Skeletal muscle satellite cell (primary cell): ENCODE measurements around the gene SDK1.

Experiments used
- H3K27me3 ChIP-seq: 2 replicates; pipeline ENCODE4 v1.7.0; 2013; ENCODE audit warnings: low read length; ENCODE audit not compliant: control insufficient read depth, insufficient read depth
- H3K36me3 ChIP-seq: 2 replicates; pipeline ENCODE4 v1.7.0; 2013; ENCODE audit warnings: mild to moderate bottlenecking, control low read depth, low read length; ENCODE audit not compliant: insufficient read depth
- H3K4me1 ChIP-seq: 2 replicates; pipeline ENCODE4 v1.7.0; 2013; ENCODE audit warnings: low read length; ENCODE audit not compliant: control insufficient read depth, insufficient read depth
- H3K4me2 ChIP-seq: 2 replicates; pipeline ENCODE4 v1.7.0; 2013; ENCODE audit warnings: mild to moderate bottlenecking, low read length
- H3K4me3 ChIP-seq: 2 replicates; pipeline ENCODE4 v1.7.0; 2013; ENCODE audit warnings: low read length
- H3K9ac ChIP-seq: 2 replicates; pipeline ENCODE4 v1.7.0; 2013; ENCODE audit warnings: mild to moderate bottlenecking, low read depth, low read length, moderate library complexity
- H3K9me3 ChIP-seq: replicated peaks from 2 replicates; pipeline ENCODE4 v1.7.0; 2013; ENCODE audit warnings: mild to moderate bottlenecking, control low read depth, low read length

SDK1 gene

DNA sequence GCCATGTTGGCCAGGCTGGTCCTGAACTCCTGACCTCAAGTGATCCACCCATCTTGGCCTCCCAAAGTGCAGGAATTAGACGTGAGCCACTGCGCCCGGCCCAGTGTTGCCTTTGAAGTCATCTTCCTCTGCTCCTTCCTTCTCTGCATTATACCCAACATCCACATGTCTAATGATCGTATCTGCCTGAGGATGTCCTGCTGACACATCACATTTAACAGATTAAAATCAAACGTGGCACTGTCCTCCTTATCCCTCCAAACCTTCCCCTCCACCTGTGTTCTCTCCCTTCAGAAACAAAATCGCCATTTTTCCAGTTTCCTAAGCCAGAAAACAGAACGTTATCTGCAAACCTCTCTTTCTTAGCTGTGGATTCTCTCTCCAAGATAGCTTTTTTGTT is 8.4 kb upstream of the SDK1 start:
- Histone ChIP-seq H3K4me2 (no peak overlapping the region), H3K4me1 (no peaks in the 10 kb centered on the region), H3K9ac (no peak overlapping the region), H3K27me3 (peaks cover 22% of the 10 kb centered on the region), H3K4me3 (no peak overlapping the region), H3K36me3 (no peaks in the 10 kb centered on the region), H3K9me3 (no peaks in the 10 kb centered on the region)

DNA sequence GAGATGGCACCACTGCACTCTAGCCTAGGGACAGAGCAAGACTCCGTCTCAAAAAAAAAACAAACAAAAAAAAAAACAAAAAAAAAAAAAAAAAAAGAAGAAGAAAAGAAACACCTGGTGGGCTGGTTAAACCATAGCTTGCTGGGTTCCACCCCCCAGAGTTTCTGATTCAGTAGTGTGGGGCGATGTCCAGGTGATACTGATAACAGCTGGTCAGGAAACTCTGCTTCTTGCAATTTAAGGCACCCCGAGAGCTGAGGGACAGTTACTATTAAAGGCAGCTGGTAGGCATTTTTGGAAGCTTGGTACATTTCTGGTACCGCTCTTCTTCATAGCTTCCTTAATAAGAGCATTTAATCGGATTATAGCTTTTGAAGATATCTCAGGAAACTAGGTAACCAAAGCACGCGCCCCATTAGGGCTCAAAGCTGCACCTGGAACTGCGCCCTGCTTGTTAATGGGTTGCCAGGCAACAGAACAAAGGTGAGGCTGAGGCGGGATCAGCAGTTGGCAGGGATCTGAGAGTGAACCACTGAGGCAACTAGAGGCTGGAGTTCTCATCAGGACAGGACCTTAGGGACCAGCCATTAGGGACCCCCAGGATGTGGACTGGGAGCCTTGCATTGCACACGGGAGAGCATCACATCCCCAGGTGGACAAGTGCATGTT is 6.5 kb upstream of the SDK1 start:
- no peak overlapping the region for H3K4me3 ChIP-seq
- H3K4me2 ChIP-seq: no peak overlapping the region
- no peaks in the 10 kb centered on the region for H3K4me1 ChIP-seq
- no peaks in the 10 kb centered on the region for H3K36me3 ChIP-seq
- H3K27me3 ChIP-seq: peaks cover 24% of the 10 kb centered on the region
- H3K9ac ChIP-seq: no peak overlapping the region
- no peaks in the 10 kb centered on the region for H3K9me3 ChIP-seq

DNA sequence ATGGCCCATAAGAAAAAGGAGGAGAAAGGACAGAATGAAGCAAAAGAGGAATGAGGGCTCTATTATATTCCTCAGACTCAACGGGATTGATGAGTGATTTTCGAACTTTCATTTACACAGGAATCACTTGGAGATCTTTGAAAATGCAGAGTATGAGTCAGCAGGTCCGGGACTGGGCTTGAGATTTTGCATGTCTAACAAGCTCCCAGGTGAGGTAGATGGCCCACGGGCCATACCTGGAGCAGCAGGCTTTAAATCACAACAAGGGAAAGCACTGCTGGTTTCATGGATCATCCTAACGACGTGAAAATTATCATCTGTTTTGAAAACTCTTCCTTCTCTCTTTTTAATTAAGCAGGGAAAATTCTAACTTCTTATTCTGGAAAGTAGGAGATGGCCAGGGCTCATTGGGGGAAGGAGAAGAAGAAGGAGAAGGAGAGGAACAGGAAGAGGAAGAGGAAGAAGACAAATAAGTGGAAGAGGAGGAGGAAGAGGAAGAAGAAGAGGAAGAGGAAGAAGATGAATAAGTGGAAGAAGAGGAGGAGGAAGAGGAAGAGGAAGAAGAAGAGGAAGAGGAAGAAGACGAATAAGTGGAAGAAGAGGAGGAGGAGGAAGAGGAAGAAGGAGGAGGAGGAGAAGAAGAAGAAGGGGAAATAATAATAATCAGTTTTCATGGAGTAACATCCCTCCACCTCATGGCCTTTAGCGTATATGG is 3.8 kb upstream of the SDK1 start:
- Histone ChIP-seq H3K4me1 (peaks cover 13% of the 10 kb centered on the region), H3K4me2 (no peak overlapping the region), H3K27me3 (peaks cover 30% of the 10 kb centered on the region), H3K9ac (no peak overlapping the region), H3K36me3 (no peaks in the 10 kb centered on the region), H3K4me3 (no peak overlapping the region), H3K9me3 (no peaks in the 10 kb centered on the region)

DNA sequence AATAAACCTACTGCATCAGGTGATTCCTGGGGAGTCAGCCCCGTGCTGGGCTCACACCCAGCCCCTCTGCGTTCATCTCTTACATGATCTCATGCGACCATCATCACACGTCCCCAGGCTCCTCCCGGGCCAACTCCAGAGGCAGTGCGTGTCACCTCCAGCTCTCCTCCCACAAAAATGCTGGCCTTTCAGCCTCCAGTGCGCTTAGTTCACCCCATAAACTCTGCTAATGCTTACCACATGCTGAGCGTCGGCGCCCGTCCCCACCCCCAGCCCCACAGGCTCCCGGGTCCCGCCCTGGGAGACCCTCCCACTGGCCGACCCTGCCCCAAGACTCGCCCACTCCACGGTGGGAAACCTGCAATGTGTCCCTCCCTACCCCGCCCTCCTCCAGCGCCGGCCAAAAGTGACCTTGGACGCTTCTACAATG is 816 bp upstream of the SDK1 start:
- peaks cover 13% of the 10 kb centered on the region for H3K4me1 ChIP-seq
- H3K4me3 ChIP-seq: peak overlapping the region; percentile 81
- H3K36me3 ChIP-seq: no peaks in the 10 kb centered on the region
- peak overlapping the region; percentile 100 for H3K4me2 ChIP-seq
- H3K27me3 ChIP-seq: peaks cover 9% of the 10 kb centered on the region
- H3K9me3 ChIP-seq: no peaks in the 10 kb centered on the region
- peak overlapping the region; percentile 50 for H3K9ac ChIP-seq

DNA sequence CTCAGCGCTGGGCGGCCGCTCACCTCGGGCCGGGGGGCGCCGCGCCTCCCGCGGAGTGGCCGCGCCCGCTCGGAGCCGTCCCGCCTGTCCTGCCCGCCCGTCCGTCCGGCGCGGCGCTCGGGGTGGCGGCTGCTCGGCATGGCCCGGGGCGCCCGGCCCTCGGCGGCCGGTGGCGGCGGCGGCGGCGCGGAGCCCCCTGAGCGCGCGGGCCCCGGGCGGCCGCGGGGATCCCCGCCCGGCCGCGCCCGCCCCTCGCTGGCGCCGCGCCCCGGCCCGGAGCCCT is 338 bp downstream of the SDK1 start:
- Histone ChIP-seq H3K9me3 (no peaks in the 10 kb centered on the region), H3K4me2 (peak overlapping the region; percentile 95), H3K4me1 (peaks cover 13% of the 10 kb centered on the region), H3K27me3 (peaks cover 9% of the 10 kb centered on the region), H3K4me3 (peak overlapping the region; percentile 81), H3K36me3 (no peaks in the 10 kb centered on the region), H3K9ac (peak overlapping the region; percentile 58)

DNA sequence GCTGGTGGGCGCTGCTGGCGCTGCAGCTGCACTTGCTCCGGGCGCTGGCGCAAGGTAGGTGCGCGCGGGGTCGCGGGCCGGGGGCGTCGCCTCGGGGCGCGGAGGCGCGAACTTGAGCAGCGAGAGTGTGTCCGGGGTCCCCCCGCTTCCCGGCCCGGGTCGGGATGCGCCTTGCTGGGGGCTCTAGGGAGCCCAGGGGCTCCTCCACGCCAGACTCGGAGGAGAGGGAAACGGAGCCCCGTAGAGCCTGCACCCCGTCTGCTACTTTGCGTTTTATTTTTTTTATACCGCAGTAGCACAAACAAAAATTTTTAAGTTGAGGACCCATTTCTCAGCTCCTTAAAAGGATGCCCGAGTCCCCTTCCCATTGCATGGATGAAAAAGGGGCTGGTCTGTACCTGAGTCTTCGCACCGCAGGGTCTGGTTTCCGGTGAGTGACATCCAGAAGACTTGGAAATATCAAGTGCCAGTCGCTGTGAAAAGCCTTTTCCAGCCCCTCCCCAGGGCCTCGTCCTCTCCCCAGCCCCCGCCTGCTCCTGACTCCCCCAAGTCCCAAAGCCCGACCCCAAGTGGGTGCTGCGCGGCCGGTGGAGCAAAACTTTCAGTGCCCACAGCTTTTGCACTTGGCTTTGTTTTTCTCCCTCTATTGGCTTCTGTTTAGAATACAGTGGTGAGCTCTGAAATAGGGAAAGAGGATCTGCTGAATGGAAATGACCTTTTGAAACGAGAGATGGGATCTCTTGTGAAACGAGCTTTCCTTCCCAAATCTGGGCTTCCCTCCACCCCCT is 973 bp downstream of the SDK1 start:
- Histone ChIP-seq H3K4me3 (peak overlapping the region; percentile 71), H3K4me1 (peaks cover 13% of the 10 kb centered on the region), H3K36me3 (no peaks in the 10 kb centered on the region), H3K9me3 (no peaks in the 10 kb centered on the region), H3K9ac (peak overlapping the region; percentile 34), H3K4me2 (peak overlapping the region; percentile 95), H3K27me3 (peaks cover 9% of the 10 kb centered on the region)

DNA sequence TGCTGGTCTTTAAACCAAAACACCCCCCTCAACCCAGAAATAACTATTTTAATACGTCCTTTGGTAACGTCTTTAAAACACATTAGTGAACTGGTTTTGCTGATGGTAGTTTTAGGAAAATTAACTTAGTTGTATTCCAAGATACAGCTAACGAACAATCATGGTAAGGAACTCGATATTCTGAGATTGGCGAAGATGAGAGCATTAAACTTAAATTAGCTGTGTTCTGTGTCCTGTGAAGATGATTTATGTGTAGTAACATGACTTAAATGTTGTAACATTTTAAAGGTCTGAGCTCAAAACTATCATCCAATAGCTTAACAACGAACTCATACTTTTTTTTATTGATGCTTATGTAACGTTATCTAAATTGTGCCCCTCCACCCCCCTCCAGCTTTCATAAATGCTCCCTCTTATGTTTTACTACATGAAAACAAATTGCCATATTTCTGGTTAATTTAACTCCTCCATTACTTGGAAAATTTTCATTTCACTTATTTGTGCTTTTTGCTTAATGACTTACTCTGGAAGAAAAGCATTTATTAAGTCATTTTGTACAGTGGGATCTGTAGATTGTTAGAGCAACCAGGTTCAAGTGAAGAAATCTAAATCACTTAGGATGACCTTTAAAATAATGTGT is 1.7 kb downstream of the SDK1 start:
- no peak overlapping the region for H3K4me3 ChIP-seq

DNA sequence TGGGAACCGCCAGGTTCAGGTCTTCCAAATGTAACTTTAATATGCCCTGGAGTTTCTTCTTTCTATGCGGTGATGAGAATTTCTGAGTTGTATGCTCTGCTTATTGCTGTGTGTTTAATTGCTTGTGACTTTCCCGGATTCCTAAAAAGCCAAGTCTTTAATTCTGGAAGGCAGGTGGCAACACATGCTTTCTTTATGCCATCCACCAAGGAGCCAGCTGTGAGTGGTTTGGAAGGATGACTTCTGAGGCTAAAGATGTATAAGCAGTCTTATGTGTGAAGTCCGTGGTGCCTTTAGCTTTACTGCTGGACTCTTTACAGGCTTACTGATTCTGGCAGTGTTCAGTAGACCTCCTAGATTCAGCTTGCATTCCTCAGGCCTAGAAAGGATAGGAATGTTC is 3.1 kb downstream of the SDK1 start:
- peaks cover 13% of the 10 kb centered on the region for H3K4me1 ChIP-seq
- H3K4me2 ChIP-seq: no peak overlapping the region
- peaks cover 5% of the 10 kb centered on the region for H3K27me3 ChIP-seq
- H3K36me3 ChIP-seq: no peaks in the 10 kb centered on the region
- H3K9me3 ChIP-seq: no peaks in the 10 kb centered on the region
- no peak overlapping the region for H3K9ac ChIP-seq
- H3K4me3 ChIP-seq: no peak overlapping the region

More for the DNA sequence above, 1.7 kb downstream of the SDK1 start:
- H3K9me3 ChIP-seq: no peaks in the 10 kb centered on the region
- peaks cover 7% of the 10 kb centered on the region for H3K27me3 ChIP-seq
- H3K36me3 ChIP-seq: no peaks in the 10 kb centered on the region
- H3K4me2 ChIP-seq: peak overlapping the region; percentile 95
- no peak overlapping the region for H3K9ac ChIP-seq
- H3K4me1 ChIP-seq: peaks cover 13% of the 10 kb centered on the region

DNA sequence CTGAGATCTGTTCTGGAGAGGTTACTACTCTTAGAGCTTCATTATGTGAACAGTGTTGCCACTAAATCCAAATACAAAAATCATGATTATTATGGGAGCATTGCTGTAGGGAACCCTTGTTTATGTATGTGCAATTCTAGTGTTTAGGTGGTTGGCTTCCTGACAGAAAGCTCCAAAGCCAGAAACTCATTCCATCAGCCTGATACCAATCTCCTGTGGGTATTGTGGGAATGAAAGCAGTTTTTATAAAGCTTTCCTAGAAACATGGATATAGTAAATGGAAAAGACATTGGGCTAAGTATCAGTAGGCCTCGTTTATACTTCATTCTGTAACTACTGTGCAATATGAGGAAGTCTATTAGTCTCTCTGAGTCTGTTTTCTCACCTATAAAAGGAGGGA is 6.4 kb downstream of the SDK1 start:
- Histone ChIP-seq H3K4me3 (no peak overlapping the region), H3K9ac (no peak overlapping the region), H3K4me1 (peaks cover 4% of the 10 kb centered on the region), H3K36me3 (no peaks in the 10 kb centered on the region), H3K9me3 (no peaks in the 10 kb centered on the region), H3K27me3 (no peaks in the 10 kb centered on the region), H3K4me2 (no peak overlapping the region)

DNA sequence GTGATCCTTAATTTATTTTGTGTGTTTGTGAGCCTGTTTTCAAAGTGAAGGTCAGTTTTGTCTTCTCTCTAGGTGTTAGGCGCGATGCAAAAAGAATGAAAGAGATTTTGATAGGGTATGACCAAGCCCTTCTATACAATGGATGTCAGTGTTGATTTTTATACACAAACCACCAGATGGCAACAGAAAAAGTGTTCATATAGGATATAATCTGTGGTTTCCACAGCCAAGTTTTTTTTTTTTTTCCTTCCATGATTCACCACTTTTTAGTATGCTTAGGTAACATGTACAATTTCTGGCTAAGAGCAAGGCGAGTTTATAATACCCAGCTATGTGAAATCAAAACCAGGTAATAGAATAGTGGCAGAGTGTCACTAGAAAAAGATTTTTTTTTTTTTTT is 8.1 kb downstream of the SDK1 start:
- Histone ChIP-seq H3K4me1 (peaks cover 4% of the 10 kb centered on the region), H3K9ac (no peak overlapping the region), H3K27me3 (no peaks in the 10 kb centered on the region), H3K4me2 (no peak overlapping the region), H3K36me3 (no peaks in the 10 kb centered on the region), H3K9me3 (no peaks in the 10 kb centered on the region), H3K4me3 (no peak overlapping the region)

DNA sequence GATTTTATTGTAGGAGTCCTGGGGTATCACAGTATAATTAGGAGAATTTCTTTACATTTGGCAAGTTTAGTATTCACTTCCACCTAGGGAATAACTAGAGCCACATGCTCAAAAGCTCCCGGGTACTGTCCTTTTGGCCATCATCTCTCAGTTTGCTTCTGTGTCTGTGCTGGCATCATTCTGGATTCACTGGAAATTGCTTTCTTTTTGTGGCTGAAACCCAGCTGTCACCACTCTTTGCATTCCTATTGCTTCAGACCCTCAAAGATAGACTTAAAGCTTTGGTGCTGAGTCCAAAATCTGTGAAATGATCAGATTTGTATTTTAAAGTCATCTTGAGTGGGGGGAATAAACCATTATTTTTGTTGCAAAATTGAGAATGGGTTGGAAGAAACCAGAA is 8.9 kb downstream of the SDK1 start:
- Histone ChIP-seq H3K4me2 (no peak overlapping the region), H3K9me3 (no peaks in the 10 kb centered on the region), H3K27me3 (no peaks in the 10 kb centered on the region), H3K4me3 (no peak overlapping the region), H3K4me1 (peaks cover 4% of the 10 kb centered on the region), H3K36me3 (no peaks in the 10 kb centered on the region), H3K9ac (no peak overlapping the region)
